GM18870 (cell line): Measurements from ENCODE around the gene UGGT1.
A peak's percentile ranks its signal among the peaks of the same experiment; 100 is the strongest.

Experiments
- ATAC-seq: cut with Tn5 transposase; IDR thresholded peaks from one replicate; pipeline ENCODE4 v1.9.1; 2021; ENCODE audit warnings: moderate library complexity; ENCODE audit not compliant: unreplicated experiment

Gene UGGT1

GRCh38 chr2:128214251-128214650, 123.3 kb downstream of the UGGT1 start:
- no peak for ATAC-seq

- no peak for ATAC-seq
Measured at GRCh38 chr2:128214866-128215460, 124.0 kb downstream of the UGGT1 start.

GRCh38 chr2:128215897-128216642, 125.1 kb downstream of the UGGT1 start:
- ATAC-seq, result no peak

- no peak for ATAC-seq
Measured at GRCh38 chr2:128217671-128218070, 126.7 kb downstream of the UGGT1 start.

- ATAC-seq, result no peak
Measured at GRCh38 chr2:128219891-128220290, 128.9 kb downstream of the UGGT1 start.

- no peak for ATAC-seq
Measured at GRCh38 chr2:128227862-128228261, 136.9 kb downstream of the UGGT1 start.

GRCh38 chr2:128228894-128229293, 137.9 kb downstream of the UGGT1 start:
- ATAC-seq, result no peak

GRCh38 chr2:128232965-128233789, 142.2 kb downstream of the UGGT1 start:
- peak; percentile 84 for ATAC-seq

- no peak for ATAC-seq
Measured at GRCh38 chr2:128233790-128234395, 142.9 kb downstream of the UGGT1 start.

GRCh38 chr2:128234613-128235012, 143.6 kb downstream of the UGGT1 start:
- ATAC-seq, result no peak

- ATAC-seq, result no peak
Measured at GRCh38 chr2:128235581-128235980, 144.6 kb downstream of the UGGT1 start.

GRCh38 chr2:128236491-128237035, 145.6 kb downstream of the UGGT1 start:
- ATAC-seq, result no peak

GRCh38 chr2:128237081-128237534, 146.1 kb downstream of the UGGT1 start:
- no peak for ATAC-seq

GRCh38 chr2:128237911-128238697, 147.1 kb downstream of the UGGT1 start:
- ATAC-seq, result no peak

- no peak for ATAC-seq
Measured at GRCh38 chr2:128241896-128242295, 150.9 kb downstream of the UGGT1 start.
